ENCODE measurements around the gene FOXP2. TPM values are rescaled to one million over a fixed set of nuclear protein-coding genes. Genes with fewer than 3 reads are reported as not detected.

Gene FOXP2
- not detected in 5 replicates for total RNA-seq (2022; extraction: Qiagen RNA extraction)

GRCh38 chr7:114414156-114415063 lies at the start of gene FOXP2:
FOXP2 (plus strand) TSS chr7:114414815; CDS start chr7:114426512, 11,697 bp downstream.

